ENCODE data around the gene PRUNE2.

The PRUNE2 gene

DNA sequence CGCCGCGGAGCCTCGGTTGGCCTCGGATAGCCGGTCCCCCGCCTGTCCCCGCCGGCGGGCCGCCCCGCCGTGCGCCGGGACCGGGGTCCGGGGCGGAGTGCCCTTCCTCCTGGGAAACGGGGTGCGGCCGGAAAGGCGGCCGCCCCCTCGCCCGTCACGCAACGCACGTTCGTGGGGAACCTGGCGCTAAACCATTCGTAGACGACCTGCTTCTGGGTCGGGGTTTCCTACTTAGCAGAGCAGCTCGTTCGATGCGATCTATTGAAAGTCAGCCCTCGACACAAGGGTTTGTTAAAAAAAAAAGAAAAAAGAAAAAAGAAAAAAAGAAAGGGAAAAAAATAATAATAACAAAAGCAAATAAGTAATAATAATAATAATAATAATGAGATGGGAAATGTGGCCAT is 334.2 kb downstream of the PRUNE2 start:
- peak overlapping the region in 18 of 21 experiments; percentile 22 to 79 (median 61) for H3K27ac ChIP-seq
- peak overlapping the region; percentile 24 to 52 (median 38) for H3K4me3 ChIP-seq

DNA sequence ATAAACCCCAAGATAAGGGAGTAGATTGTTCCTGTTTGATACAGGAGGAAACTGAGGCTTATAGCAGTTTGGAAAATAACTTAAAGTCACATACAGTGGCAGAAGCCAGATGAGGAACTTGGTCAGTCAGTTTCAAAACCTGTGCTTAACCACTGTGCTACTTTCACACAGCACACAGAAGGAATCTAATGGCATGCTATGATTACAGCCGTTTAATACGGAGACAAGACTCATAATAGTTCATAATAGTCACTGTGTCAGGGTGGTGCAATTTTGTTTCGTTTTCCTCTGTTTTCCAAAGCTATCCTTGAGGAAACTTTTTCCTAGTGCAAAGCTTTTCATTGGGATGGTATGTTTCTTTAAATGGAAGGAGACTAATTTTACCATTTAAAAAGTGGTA is 334.6 kb downstream of the PRUNE2 start:
- Histone ChIP-seq H3K27ac (peak overlapping the region in 18 of 21 experiments; percentile 22 to 79 (median 61)), H3K4me3 (peak overlapping the region; percentile 24 to 52 (median 38))

DNA sequence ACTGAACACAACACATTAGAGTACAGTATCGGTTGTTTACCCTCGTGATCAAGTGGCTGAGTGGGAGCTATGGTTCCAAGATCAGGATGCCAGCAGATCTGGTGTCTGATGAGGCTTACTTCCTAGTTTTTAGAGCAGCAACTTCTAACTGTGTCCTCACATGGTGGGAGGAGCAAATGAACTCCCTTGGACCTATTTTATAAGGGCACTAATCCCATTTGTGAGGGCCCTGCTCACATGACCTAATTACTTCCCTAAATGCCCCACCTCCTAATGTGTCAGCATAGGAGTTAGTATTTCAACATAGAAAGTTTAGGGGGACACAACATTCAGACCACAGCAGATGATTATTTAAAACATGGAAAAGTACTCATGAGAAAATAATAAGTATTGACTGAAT is 335.1 kb downstream of the PRUNE2 start:
- Histone ChIP-seq H3K27ac (peak overlapping the region in 2 of 21 experiments; percentile 69 to 78), H3K4me3 (peak overlapping the region in 1 of 7 experiments; percentile 34)

DNA sequence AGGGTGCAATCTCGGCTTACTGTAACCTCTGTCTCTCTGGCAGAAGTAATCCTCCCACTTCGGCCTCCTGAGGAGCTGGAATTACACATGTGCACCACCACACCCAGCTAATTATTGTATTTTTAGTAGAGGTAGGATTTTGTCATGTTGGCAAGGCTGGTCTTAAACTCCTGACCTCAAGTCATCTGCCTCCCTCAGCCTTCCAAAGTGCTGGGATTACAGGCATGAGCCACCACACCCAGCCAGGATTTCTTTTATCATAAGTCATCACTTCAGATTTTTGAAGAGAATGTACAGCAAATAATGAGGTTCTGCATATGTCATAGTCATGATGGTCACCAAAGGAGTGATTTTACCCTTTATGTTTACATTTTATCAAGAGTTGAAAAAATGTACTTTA is 338.8 kb downstream of the PRUNE2 start:
- H3K27ac ChIP-seq = no peak overlapping the region

DNA sequence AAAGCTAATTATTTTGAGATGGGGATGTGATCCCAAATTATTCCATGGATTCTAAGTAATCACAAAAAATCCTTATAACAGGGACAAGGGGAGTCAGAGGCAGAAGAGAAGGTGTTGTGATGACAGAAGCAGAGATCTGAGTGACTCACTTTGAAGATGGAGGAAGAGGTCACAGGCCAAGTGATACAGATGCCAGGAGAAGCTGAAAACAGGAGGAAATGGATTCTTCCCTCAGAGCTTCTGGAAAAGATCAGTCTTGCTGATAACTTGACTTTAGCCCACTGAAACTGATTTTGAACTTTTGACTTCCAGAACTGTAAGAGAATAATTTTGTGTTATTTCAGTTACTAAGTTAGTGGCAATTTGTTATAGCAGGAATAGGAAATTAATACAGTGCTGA is 341.6 kb downstream of the PRUNE2 start:
- H3K4me3 ChIP-seq = no peak overlapping the region
- H3K27ac ChIP-seq = no peak overlapping the region

More for the DNA sequence above, 338.8 kb downstream of the PRUNE2 start:
- no peak overlapping the region for H3K4me3 ChIP-seq

DNA sequence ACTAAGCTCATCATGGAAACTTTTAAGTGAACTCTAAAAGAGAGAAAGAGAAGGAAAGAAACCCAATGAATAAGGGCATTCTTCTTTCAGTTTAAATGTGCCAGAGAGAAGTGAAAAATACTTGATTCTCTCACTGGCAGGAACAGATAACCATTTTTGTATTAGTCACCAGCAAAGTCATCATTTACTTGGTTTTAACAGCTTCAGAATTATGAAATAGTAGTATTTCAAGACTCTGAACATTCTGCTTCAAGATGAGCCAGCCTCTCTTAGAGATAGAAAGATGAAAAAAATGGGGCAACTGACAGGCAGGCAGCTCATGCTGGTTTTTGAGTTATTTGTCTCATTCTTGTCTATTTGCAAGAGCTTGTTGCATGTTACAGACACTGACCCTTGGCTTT is 343.4 kb downstream of the PRUNE2 start:
- Histone ChIP-seq H3K4me3 (no peak overlapping the region), H3K27ac (peak overlapping the region in 6 of 21 experiments; percentile 4 to 56 (median 41))

DNA sequence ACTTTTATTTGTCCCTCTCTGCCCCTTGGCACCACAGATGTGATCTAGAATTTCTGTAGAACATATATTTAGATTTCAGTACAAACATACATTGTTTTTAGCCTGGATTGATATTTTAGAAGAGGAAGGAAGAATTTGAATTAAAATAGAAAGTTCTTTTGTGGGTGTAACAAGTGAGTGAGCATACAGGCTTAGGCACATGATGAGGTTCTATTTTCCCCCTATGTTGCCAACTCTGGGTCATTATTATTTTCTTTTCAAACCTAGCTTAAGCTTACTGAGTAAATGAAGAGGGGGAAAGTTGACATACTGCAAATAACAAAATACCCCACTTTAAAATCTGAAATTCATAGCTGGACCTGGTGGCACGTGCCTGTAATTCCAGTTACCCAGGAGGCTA is 344.0 kb downstream of the PRUNE2 start:
- H3K27ac ChIP-seq = peak overlapping the region in 6 of 21 experiments; percentile 4 to 56 (median 46)

More for the DNA sequence above, 344.0 kb downstream of the PRUNE2 start:
- H3K4me3 ChIP-seq = no peak overlapping the region

Data from skin epidermis (tissue), 12 donors.